Ovary (tissue), 9 donors: ENCODE data around the gene CYGB. TPM values are rescaled to one million over a fixed set of nuclear protein-coding genes. Genes with fewer than 3 reads are reported as not detected.

Source experiments
- DNase-seq, 5 donors: peaks; one replicate each; pipeline ENCODE4 v3.0.0-alpha.2; 2019 to 2020
- H3K27ac ChIP-seq, 2 donors: fragments of 200-600 bp; one replicate each; pipeline versions ENCODE4 v1.5.1 to v1.8.0; 2019 to 2022
- H3K27me3 ChIP-seq: fragments of 200-600 bp; one replicate; pipeline ENCODE4 v1.8.0; 2022
- H3K36me3 ChIP-seq: fragments of 200-600 bp; sonication (generic); one replicate; pipeline ENCODE4 v1.5.1; 2019
- H3K4me1 ChIP-seq: one replicate; pipeline ENCODE4 v1.8.1; 2013; ENCODE audit warnings: mild to moderate bottlenecking, moderate library complexity; ENCODE audit not compliant: insufficient read depth
- H3K4me3 ChIP-seq: fragments of 200-600 bp; sonication (generic); one replicate; pipeline ENCODE4 v1.5.1; 2017
- H3K9me3 ChIP-seq, 2 donors: fragments of 200-600 bp in 1 of 2; sonication (generic) in 1 of 2; one replicate each; pipeline versions ENCODE4 v1.5.1 to v1.8.1; 2013 to 2019; ENCODE audit warnings: mild to moderate bottlenecking in 1 of 2, moderate library complexity in 1 of 2
- CTCF ChIP-seq, 3 donors: fragments of 450-650 bp in 2 of 3; fragments of 200-600 bp in 1 of 3; IDR thresholded peaks; one replicate each; pipeline versions ENCODE4 v1.5.1 to v1.8.0; 2016 to 2022; ENCODE audit warnings: antibody characterized with exemption in 3 of 3, mild to moderate bottlenecking in 1 of 3
- EP300 ChIP-seq: sonication (generic); formaldehyde crosslinking; IDR thresholded peaks from one replicate; pipeline ENCODE4 v1.6.1; 2017; ENCODE audit warnings: antibody characterized with exemption
- POLR2A ChIP-seq: fragments of 450-650 bp; IDR thresholded peaks from one replicate; pipeline ENCODE4 v1.6.1; 2017; ENCODE audit warnings: antibody characterized with exemption, mild to moderate bottlenecking, moderate library complexity
- WGBS, 3 donors: extraction: QIAGEN DNeasy Blood & Tissue Kit in 1 of 3; methylation state at CpG; one replicate each; pipeline versions ENCODE4 v1.1.5 to v1.1.7; 2013 to 2017; 5-methylcytosine and 5-hydroxymethylcytosine counted together
- intact Hi-C, 4 donors: fragments of 100-400 bp; cut with DNase I; formaldehyde crosslinking; loops; one replicate each; pipeline versions ENCODE4 v1.11.0 to v1.15.1; 2022 to 2023
- polyA plus RNA-seq, 2 donors: library from polyadenylated mRNA; stranded (reverse); fragments of 200-250 nt in 1 of 2; fragments of 350-450 nt in 1 of 2; fragmentation: Illumina TruSeq in 1 of 2; extraction: RNeasy Lipid Tissue Mini Kit (QIAGEN cat#74804) in 1 of 2; gene quantifications; one replicate each; pipeline ENCODE4 v1.2.3, GENCODE V29; 2013 to 2014
- total RNA-seq, 7 donors: library from RNA; depleted of rRNA in 2 of 7; stranded (reverse); fragments of >200 nt in 2 of 7; fragmentation: NEBNext Ultra II Directional in 3 of 7; extraction: Animal tissue kit (Norgen Biotek cat#: 25700) in 3 of 7; gene quantifications; one replicate each; pipeline versions ENCODE4 v1.1.0 to v1.2.4, GENCODE V29; 2016 to 2023
- donor health status: DM: no; HTN: no; CAD: no; lungs with moderate emphysema.
- donor health status: DM: no; HTN: no; CAD: no.
- donor health status: Bipolar disorder and iron deficiency.
- donor health status: DM: yes; HTN: yes; CAD: no.
- donor health status: DM: no; HTN: no; CAD: no.
- donor health status: DM: yes; HTN: yes; CAD: no.

Gene CYGB
- total and polyA plus RNA-seq, 9 donors: 3.9 to 35.7 (median 8.1) TPM

GRCh38 chr17:76501018-76501826, 36.3 kb downstream of the CYGB start, which contains the start of gene RHBDF2:
Gene RHBDF2 (minus strand): TSS chr17:76501423. CDS start chr17:76481524, 19,899 bp downstream.
- Histone ChIP-seq H3K4me1 (peaks cover 25% of the 10 kb centered on the region), H3K9me3 (no peaks in the 10 kb centered on the region), H3K36me3 (no peaks in the 10 kb centered on the region), H3K27ac (peak within 1 kb of the TSS; percentile 23 to 80), H3K27me3 (no peaks in the 10 kb centered on the region), H3K4me3 (peak within 1 kb of the TSS; percentile 38)
- intact Hi-C loops: loop anchor here in 1 of 4 donors (10.0 kb wide), 1 partner anchor 196 kb away; the partner anchor contains the start of gene QRICH2
- DNase-seq: peak; percentile 89 to 97 (median 94)
- no peak for TF ChIP-seq EP300
- 0 to 1% (median 1%) methylated on average over 24 to 72 of the region's 72 CpGs for WGBS, 3 donors

- H3K4me1 ChIP-seq: peaks cover 25% of the 10 kb centered on the region
- 13 to 50% (median 27%) methylated on average over 4 to 10 of the region's 10 CpGs for WGBS, 3 donors
- H3K27ac ChIP-seq: peak overlapping the region; percentile 23 to 80
- TF ChIP-seq EP300 (no peak), POLR2A (no peak), CTCF (IDR thresholded peaks at IDR 0.05) (no peak)
- H3K4me3 ChIP-seq: peak overlapping the region; percentile 38
- no peaks in the 10 kb centered on the region for H3K27me3 ChIP-seq
- DNase-seq: no peak
- intact Hi-C loops: loop anchor here in 1 of 4 donors (10.0 kb wide), 1 partner anchor 196 kb away; the partner anchor contains the start of gene QRICH2
- no peaks in the 10 kb centered on the region for H3K9me3 ChIP-seq
- H3K36me3 ChIP-seq: no peaks in the 10 kb centered on the region
These were observed 36.8 kb downstream of the CYGB start for GRCh38 chr17:76500747-76501017.

- intact Hi-C loops: loop anchor here in 1 of 4 donors (10.0 kb wide), 1 partner anchor 195 kb away; the partner anchor contains the start of gene QRICH2
- WGBS, 3 donors: 76 to 82% (median 82%) methylated on average over 17 of the region's 17 CpGs
- DNase-seq: no peak
These were observed 37.3 kb downstream of the CYGB start for GRCh38 chr17:76500074-76500746.

GRCh38 chr17:76499267-76499667, 38.2 kb downstream of the CYGB start:
- no peak for DNase-seq
- Histone ChIP-seq H3K9me3 (no peaks in the 10 kb centered on the region), H3K27me3 (no peaks in the 10 kb centered on the region), H3K4me3 (no peak overlapping the region), H3K27ac (no peak overlapping the region), H3K4me1 (peaks cover 25% of the 10 kb centered on the region), H3K36me3 (no peaks in the 10 kb centered on the region)
- 76 to 86% (median 81%) methylated on average over 5 of the region's 5 CpGs for WGBS, 3 donors
- intact Hi-C loops: no loop called here
- TF ChIP-seq EP300 (no peak), CTCF (IDR thresholded peaks at IDR 0.05) (no peak)

More at GRCh38 chr17:76500074-76500746, 37.3 kb downstream of the CYGB start:
- no peaks in the 10 kb centered on the region for H3K27me3 ChIP-seq
- H3K9me3 ChIP-seq: no peaks in the 10 kb centered on the region
- no peak for TF ChIP-seq POLR2A
- TF ChIP-seq CTCF (IDR thresholded peaks at IDR 0.05): no peak
- no peak for TF ChIP-seq EP300
- H3K27ac ChIP-seq: peak overlapping the region; percentile 23 to 80
- peak overlapping the region; percentile 38 for H3K4me3 ChIP-seq
- H3K36me3 ChIP-seq: no peaks in the 10 kb centered on the region
- H3K4me1 ChIP-seq: peaks cover 25% of the 10 kb centered on the region
